Measurements from ENCODE around the gene DYRK1A.
A peak's percentile ranks its signal among the peaks of the same experiment; 100 is the strongest.

Gene DYRK1A

DNA sequence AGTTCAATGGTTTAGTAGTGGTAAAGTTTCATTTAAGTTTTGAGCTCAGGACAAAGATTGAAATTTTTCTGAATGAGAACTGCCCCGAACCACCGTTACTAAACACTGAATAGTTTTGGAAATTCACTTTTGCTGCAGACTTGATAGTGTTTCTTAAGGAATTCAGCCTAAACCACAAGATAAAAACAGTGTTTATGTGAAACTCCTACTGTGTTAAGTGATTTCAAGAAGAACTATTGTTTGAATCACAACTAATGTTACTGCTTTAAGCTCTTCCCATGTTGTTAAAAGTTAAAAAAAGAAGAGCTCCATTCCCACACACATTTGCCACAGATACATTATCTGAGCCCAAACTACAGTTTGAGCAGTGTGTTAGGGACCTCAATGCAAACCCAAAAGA is 159.2 kb downstream of the DYRK1A start:
- Histone ChIP-seq H4K91ac (ENCODE audit: low read length) (no peak overlapping the region), H4K8ac (ENCODE audit: low read length) (no peak overlapping the region), H3K4me2 (ENCODE audit: low read length, poor library complexity, severe bottlenecking) (no peak overlapping the region), H3K4me1 (ENCODE audit: control insufficient read depth, insufficient read depth, low read depth, low read length) (no peaks in the 10 kb centered on the region), H2AK5ac (ENCODE audit: low read length, severe bottlenecking) (no peak overlapping the region), H3K14ac (ENCODE audit: low read length in 2 of 2) (no peak overlapping the region), H3K27ac (ENCODE audit: low read length, poor library complexity, severe bottlenecking) (no peak overlapping the region), H2BK120ac (ENCODE audit: low read depth, low read length) (no peak overlapping the region), H2BK12ac (ENCODE audit: low read length in 2 of 2) (no peak overlapping the region), H3K18ac (ENCODE audit: low read depth in 1 of 2, low read length in 2 of 2) (no peak overlapping the region), H2BK5ac (ENCODE audit: low read depth, low read length, poor library complexity, severe bottlenecking) (no peak overlapping the region), H3K9ac (ENCODE audit: low read length) (no peak overlapping the region), H3K36me3 (ENCODE audit: control insufficient read depth in 1 of 2, insufficient read depth in 2 of 2, low read depth in 1 of 2, low read length in 2 of 2) (peaks cover under 1 to 5% of the 10 kb centered on the region in 2 experiments), H3K23ac (ENCODE audit: low read length in 2 of 2) (no peak overlapping the region), H3K4ac (ENCODE audit: low read depth in 1 of 2, low read length in 2 of 2) (no peak overlapping the region), H3K4me3 (ENCODE audit: insufficient read depth in 1 of 2, low read depth in 1 of 2, low read length in 2 of 2) (no peak overlapping the region), H3K79me1 (replicated peaks; ENCODE audit: low read length, poor library complexity, severe bottlenecking) (no peaks in the 10 kb centered on the region), H3K27me3 (ENCODE audit: control insufficient read depth in 1 of 2, insufficient read depth in 1 of 2, low read length in 2 of 2) (peaks cover 6 to 13% of the 10 kb centered on the region in 2 experiments), H2BK15ac (ENCODE audit: low read depth, poor library complexity, severe bottlenecking) (no peak overlapping the region), H3K9me3 (ENCODE audit: control insufficient read depth, low read length) (no peaks in the 10 kb centered on the region), H2AFZ (ENCODE audit: low read depth, low read length) (no peak overlapping the region)
- peak; percentile 22 for DNase-seq
- no CpG with 5 or more reads among the region's 2 CpGs for WGBS

DNA sequence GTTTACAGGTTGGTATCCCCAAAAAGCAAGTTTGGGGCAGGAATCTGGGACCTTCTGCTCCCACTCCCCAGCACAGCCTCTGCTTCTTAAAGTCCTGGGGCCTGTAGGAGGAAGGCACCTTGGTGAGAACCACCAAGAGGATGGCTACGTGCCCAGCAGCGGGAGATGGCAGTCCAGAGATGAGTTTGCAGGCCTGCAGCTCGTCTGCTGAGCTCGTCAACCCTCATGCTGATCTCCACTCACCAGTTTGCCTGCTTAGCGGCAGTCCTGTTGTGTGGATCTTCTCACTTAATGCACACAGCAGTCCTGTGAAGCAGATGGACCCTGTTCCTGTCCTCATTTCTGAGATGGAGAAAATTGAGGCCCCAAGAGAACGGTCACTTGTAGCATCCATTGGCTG is 160.5 kb downstream of the DYRK1A start:
- no peak overlapping the region for H2BK120ac ChIP-seq (ENCODE audit: low read depth, low read length)
- DNase-seq, result no peak
- no peak overlapping the region for H2AK5ac ChIP-seq (ENCODE audit: low read length, severe bottlenecking)
- no peak overlapping the region for H2BK5ac ChIP-seq (ENCODE audit: low read depth, low read length, poor library complexity, severe bottlenecking)
- peaks cover 6 to 25% of the 10 kb centered on the region in 2 experiments for H3K27me3 ChIP-seq (ENCODE audit: control insufficient read depth in 1 of 2, insufficient read depth in 1 of 2, low read length in 2 of 2)
- H3K18ac ChIP-seq (ENCODE audit: low read depth in 1 of 2, low read length in 2 of 2), result no peak overlapping the region
- WGBS, result 80% methylated on average over 6 of the region's 6 CpGs
- no peak overlapping the region for H4K91ac ChIP-seq (ENCODE audit: low read length)
- H3K36me3 ChIP-seq (ENCODE audit: control insufficient read depth in 1 of 2, insufficient read depth in 2 of 2, low read depth in 1 of 2, low read length in 2 of 2), result peaks cover 0 to 5% of the 10 kb centered on the region in 2 experiments
- no peak overlapping the region for H2AFZ ChIP-seq (ENCODE audit: low read depth, low read length)
- no peaks in the 10 kb centered on the region for H3K79me1 ChIP-seq (replicated peaks; ENCODE audit: low read length, poor library complexity, severe bottlenecking)
- no peaks in the 10 kb centered on the region for H3K9me3 ChIP-seq (ENCODE audit: control insufficient read depth, low read length)
- no peak overlapping the region for H3K4me2 ChIP-seq (ENCODE audit: low read length, poor library complexity, severe bottlenecking)
- H3K9ac ChIP-seq (ENCODE audit: low read length), result no peak overlapping the region
- H3K4me3 ChIP-seq (ENCODE audit: insufficient read depth in 1 of 2, low read depth in 1 of 2, low read length in 2 of 2), result no peak overlapping the region
- no peak overlapping the region for H3K14ac ChIP-seq (ENCODE audit: low read length in 2 of 2)
- H3K4me1 ChIP-seq (ENCODE audit: control insufficient read depth, insufficient read depth, low read depth, low read length), result no peaks in the 10 kb centered on the region
- H2BK12ac ChIP-seq (ENCODE audit: low read length in 2 of 2), result no peak overlapping the region
- no peak overlapping the region for H4K8ac ChIP-seq (ENCODE audit: low read length)
- no peak overlapping the region for H2BK15ac ChIP-seq (ENCODE audit: low read depth, poor library complexity, severe bottlenecking)
- H3K27ac ChIP-seq (ENCODE audit: low read length, poor library complexity, severe bottlenecking), result no peak overlapping the region
- no peak overlapping the region for H3K4ac ChIP-seq (ENCODE audit: low read depth in 1 of 2, low read length in 2 of 2)
- H3K23ac ChIP-seq (ENCODE audit: low read length in 2 of 2), result no peak overlapping the region

DNA sequence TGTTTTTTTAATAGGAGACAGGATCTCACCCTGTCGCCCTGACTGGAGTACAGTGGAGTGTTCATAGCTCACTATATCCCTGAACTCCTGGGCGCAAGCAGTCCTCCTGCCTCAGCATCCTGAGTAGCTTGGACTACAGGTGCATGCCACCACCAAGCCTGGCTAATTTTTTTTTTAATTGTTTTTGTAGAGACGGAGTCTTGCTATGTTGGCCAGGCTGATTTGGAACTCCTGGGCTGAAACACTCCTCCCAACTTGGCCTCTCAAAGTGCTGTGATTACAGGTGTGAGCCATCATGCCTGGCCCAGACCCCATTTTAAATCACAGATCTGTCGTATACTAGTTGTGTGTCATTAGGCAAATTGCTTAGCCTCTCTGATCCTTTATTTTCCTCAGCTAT is 161.1 kb downstream of the DYRK1A start:
- H4K91ac ChIP-seq (ENCODE audit: low read length), result no peak overlapping the region
- 96% methylated on average over 3 of the region's 4 CpGs for WGBS
- H2AK5ac ChIP-seq (ENCODE audit: low read length, severe bottlenecking), result no peak overlapping the region
- no peak overlapping the region for H3K18ac ChIP-seq (ENCODE audit: low read depth in 1 of 2, low read length in 2 of 2)
- no peak overlapping the region for H2BK120ac ChIP-seq (ENCODE audit: low read depth, low read length)
- H2AFZ ChIP-seq (ENCODE audit: low read depth, low read length), result no peak overlapping the region
- peaks cover 0 to 5% of the 10 kb centered on the region in 2 experiments for H3K36me3 ChIP-seq (ENCODE audit: control insufficient read depth in 1 of 2, insufficient read depth in 2 of 2, low read depth in 1 of 2, low read length in 2 of 2)
- H3K23ac ChIP-seq (ENCODE audit: low read length in 2 of 2), result no peak overlapping the region
- H4K8ac ChIP-seq (ENCODE audit: low read length), result no peak overlapping the region
- H3K79me1 ChIP-seq (replicated peaks; ENCODE audit: low read length, poor library complexity, severe bottlenecking), result no peaks in the 10 kb centered on the region
- H3K4me2 ChIP-seq (ENCODE audit: low read length, poor library complexity, severe bottlenecking), result no peak overlapping the region
- H3K9ac ChIP-seq (ENCODE audit: low read length), result no peak overlapping the region
- H3K4me3 ChIP-seq (ENCODE audit: insufficient read depth in 1 of 2, low read depth in 1 of 2, low read length in 2 of 2), result no peak overlapping the region
- H3K27ac ChIP-seq (ENCODE audit: low read length, poor library complexity, severe bottlenecking), result no peak overlapping the region
- no peaks in the 10 kb centered on the region for H3K4me1 ChIP-seq (ENCODE audit: control insufficient read depth, insufficient read depth, low read depth, low read length)
- H3K4ac ChIP-seq (ENCODE audit: low read depth in 1 of 2, low read length in 2 of 2), result no peak overlapping the region
- no peak overlapping the region for H3K14ac ChIP-seq (ENCODE audit: low read length in 2 of 2)
- H2BK12ac ChIP-seq (ENCODE audit: low read length in 2 of 2), result no peak overlapping the region
- no peaks in the 10 kb centered on the region for H3K9me3 ChIP-seq (ENCODE audit: control insufficient read depth, low read length)
- no peak overlapping the region for H2BK15ac ChIP-seq (ENCODE audit: low read depth, poor library complexity, severe bottlenecking)
- no peak for DNase-seq
- H2BK5ac ChIP-seq (ENCODE audit: low read depth, low read length, poor library complexity, severe bottlenecking), result no peak overlapping the region
- peaks cover 6 to 27% of the 10 kb centered on the region in 2 experiments for H3K27me3 ChIP-seq (ENCODE audit: control insufficient read depth in 1 of 2, insufficient read depth in 1 of 2, low read length in 2 of 2)

DNA sequence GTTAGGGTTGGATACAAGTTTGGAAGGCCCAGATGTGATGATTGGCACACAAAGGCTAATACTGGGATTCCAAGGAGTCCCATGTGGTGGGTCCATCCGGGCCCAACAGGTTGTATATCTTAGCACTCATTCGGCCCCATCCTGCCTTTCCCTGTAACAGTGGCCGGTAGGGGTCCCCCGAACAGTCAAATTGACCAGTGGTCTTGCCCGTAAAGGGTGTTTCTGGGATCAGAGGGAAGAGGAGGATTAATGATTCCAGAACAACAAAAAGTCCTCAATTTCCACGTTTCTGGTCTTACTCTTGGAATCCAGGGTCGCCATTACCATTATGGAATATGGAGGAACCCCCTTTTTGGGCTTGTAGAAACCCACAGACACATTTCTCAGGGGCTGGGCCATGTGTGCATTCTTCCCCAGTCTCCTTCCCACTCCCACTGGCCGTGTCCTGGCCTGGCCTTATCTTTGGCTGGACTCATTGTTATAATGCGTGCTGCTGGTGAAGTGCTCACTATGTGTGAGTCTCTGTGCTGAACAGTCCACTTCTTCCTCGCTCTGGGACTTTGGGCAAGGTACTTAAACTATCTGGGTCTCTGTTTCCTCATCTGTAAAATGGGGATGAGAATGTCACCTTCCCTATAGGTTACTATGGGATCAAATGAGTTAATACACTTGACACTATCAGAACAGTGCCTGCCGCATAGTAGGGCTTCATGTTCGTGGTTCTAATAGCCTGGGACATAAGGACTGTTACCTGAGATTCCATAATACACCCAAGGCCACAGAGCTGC is 161.8 kb downstream of the DYRK1A start:
- 93% methylated on average over 12 of the region's 12 CpGs for WGBS
- Histone ChIP-seq H3K4me1 (ENCODE audit: control insufficient read depth, insufficient read depth, low read depth, low read length) (peaks cover 4% of the 10 kb centered on the region), H3K27ac (ENCODE audit: low read length, poor library complexity, severe bottlenecking) (no peak overlapping the region), H3K9me3 (ENCODE audit: control insufficient read depth, low read length) (no peaks in the 10 kb centered on the region), H2BK15ac (ENCODE audit: low read depth, poor library complexity, severe bottlenecking) (no peak overlapping the region), H3K23ac (ENCODE audit: low read length in 2 of 2) (no peak overlapping the region), H2BK5ac (ENCODE audit: low read depth, low read length, poor library complexity, severe bottlenecking) (no peak overlapping the region), H3K27me3 (ENCODE audit: control insufficient read depth in 1 of 2, insufficient read depth in 1 of 2, low read length in 2 of 2) (peaks cover 6 to 30% of the 10 kb centered on the region in 2 experiments), H3K4me2 (ENCODE audit: low read length, poor library complexity, severe bottlenecking) (no peak overlapping the region), H4K8ac (ENCODE audit: low read length) (no peak overlapping the region), H3K36me3 (ENCODE audit: control insufficient read depth in 1 of 2, insufficient read depth in 2 of 2, low read depth in 1 of 2, low read length in 2 of 2) (peaks cover 0 to 4% of the 10 kb centered on the region in 2 experiments), H2BK120ac (ENCODE audit: low read depth, low read length) (no peak overlapping the region), H3K79me1 (replicated peaks; ENCODE audit: low read length, poor library complexity, severe bottlenecking) (no peaks in the 10 kb centered on the region), H3K4me3 (ENCODE audit: insufficient read depth in 1 of 2, low read depth in 1 of 2, low read length in 2 of 2) (no peak overlapping the region), H3K9ac (ENCODE audit: low read length) (no peak overlapping the region), H3K14ac (ENCODE audit: low read length in 2 of 2) (no peak overlapping the region), H2AFZ (ENCODE audit: low read depth, low read length) (no peak overlapping the region), H2BK12ac (ENCODE audit: low read length in 2 of 2) (no peak overlapping the region), H3K18ac (ENCODE audit: low read depth in 1 of 2, low read length in 2 of 2) (no peak overlapping the region), H3K4ac (ENCODE audit: low read depth in 1 of 2, low read length in 2 of 2) (no peak overlapping the region), H2AK5ac (ENCODE audit: low read length, severe bottlenecking) (no peak overlapping the region), H4K91ac (ENCODE audit: low read length) (no peak overlapping the region)
- no peak for DNase-seq

Measured in mesenchymal stem cell (in vitro differentiated cells and primary cell).